ENCODE results near the gene RPL21. TPM values are rescaled to one million over a fixed set of nuclear protein-coding genes. Genes with fewer than 3 reads are reported as not detected.
"Not testable (repeated sequence)": the region's sequence is repeated elsewhere in the genome, so short reads cannot be mapped to it uniquely, and the experiment has no call there.

The RPL21 gene
- total RNA-seq, 6 experiments from 2014 or later, result 174 to 362 (median 317) TPM

- intact Hi-C loops (cut with DNase I), result loop anchor here in 1 of 2 donors (10.0 kb wide), 1 partner anchor 224 kb away; no protein-coding TSS in a partner anchor
- WGBS (ENCODE audit: insufficient coverage, low coverage, low lambda C conversion rate, missing lambda C conversion rate), result 89% methylated on average over 1 of the region's 1 CpG
- no peak overlapping the region for H3K4me3 ChIP-seq
- ATAC-seq, result no peak
- no peaks in the 10 kb centered on the region for H3K9me3 ChIP-seq
- H3K36me3 ChIP-seq, result no peaks in the 10 kb centered on the region
- no peaks in the 10 kb centered on the region for H3K4me1 ChIP-seq
- no peak overlapping the region for H3K27ac ChIP-seq
- H3K27me3 ChIP-seq, result no peaks in the 10 kb centered on the region
- DNase-seq, result no peak
- TF ChIP-seq POLR2A (IDR thresholded peaks at IDR 0.05) (no peak), CTCF (IDR thresholded peaks at IDR 0.05) (no peak)
Observed at GRCh38 chr13:27208514-27208913, 42.8 kb upstream of the RPL21 start.

DNA sequence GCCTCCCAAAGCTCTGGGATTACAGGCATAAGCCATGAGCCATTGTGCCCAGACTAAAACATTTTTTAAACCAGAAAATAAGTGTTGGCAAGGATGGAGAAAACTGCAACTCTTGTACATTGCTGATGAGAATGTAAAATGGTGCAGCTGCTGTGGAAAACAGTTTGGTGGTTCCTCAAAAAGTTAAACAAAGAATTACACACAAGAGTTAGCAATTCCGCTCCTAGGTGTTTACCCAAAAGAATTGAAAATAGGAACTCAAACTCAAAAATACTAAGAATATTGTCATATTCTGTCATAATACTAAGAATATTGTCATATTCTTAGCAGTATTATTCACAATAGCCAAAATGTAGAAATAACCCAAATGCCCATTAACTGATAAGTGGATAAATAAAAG lies 40.1 kb upstream of the RPL21 start:
- no peak for TF ChIP-seq POLR2A (IDR thresholded peaks at IDR 0.05)
- TF ChIP-seq CTCF (IDR thresholded peaks at IDR 0.05), result no peak
- 100% methylated on average over 1 of the region's 1 CpG for WGBS (ENCODE audit: insufficient coverage, low coverage, low lambda C conversion rate, missing lambda C conversion rate)
- Histone ChIP-seq H3K9me3 (no peaks in the 10 kb centered on the region), H3K27me3 (no peaks in the 10 kb centered on the region), H3K27ac (no peak overlapping the region), H3K4me3 (no peak overlapping the region), H3K36me3 (no peaks in the 10 kb centered on the region), H3K4me1 (no peaks in the 10 kb centered on the region)
- intact Hi-C loops (cut with DNase I), result no loop called here
- ATAC-seq (no peak), DNase-seq (no peak)

DNA sequence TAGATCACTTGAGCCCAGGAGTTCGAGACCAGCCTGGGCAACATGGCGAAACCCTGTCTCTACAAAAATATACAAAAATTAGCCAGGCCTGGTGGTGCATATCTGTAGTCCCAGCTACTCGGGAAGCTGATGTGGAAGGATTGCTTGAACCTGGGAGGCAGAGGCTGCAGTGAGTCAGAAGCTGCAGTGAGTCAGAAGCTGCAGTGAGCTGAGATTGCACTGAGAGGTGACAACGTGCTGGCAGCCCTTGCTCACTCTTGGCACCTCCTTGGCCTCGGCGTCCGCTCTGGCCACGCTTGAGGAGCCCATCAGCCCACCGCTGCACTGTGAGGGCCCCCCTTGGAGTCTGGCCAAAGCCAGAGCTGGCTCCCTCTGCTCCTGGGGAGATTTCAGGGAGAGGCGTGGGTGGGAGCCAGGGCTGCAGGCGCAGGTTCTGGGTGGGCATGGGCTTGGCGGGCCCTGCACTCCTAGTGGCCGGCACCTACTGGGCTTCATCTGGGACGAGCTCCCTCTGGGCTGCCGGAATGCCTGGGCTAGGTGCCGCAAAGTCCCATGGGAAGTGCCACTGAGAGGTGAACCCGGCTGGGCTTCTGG lies 39.5 kb upstream of the RPL21 start:
- ATAC-seq, result no peak
- H3K9me3 ChIP-seq, result no peaks in the 10 kb centered on the region

DNA sequence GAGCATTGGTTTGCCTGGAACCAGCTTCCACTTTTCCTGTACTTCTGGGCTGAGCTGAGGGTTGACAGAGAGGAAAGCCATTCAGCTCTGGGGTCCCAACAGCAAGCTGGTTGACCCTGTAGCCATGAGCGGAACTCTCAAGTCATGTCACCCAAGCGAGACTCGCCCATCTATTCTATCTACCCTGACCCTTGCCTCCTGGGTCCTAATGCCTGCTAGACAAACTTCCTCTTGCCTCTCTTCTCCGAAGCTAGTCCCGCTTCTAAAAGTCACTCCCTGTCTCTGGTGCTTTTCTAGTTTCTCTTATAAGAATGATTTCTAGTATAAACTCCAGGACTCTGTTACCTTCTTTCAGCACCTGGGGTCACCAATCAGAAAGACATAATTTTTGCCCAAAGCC lies 38.0 kb upstream of the RPL21 start:
- ATAC-seq; H3K27ac ChIP-seq; H3K9me3 ChIP-seq; DNase-seq; H3K4me3 ChIP-seq; H3K4me1 ChIP-seq; H3K27me3 ChIP-seq; intact Hi-C loops (cut with DNase I); H3K36me3 ChIP-seq: not testable (repeated sequence)
- 90% methylated on average over 2 of the region's 5 CpGs for WGBS (ENCODE audit: insufficient coverage, low coverage, low lambda C conversion rate, missing lambda C conversion rate)

More for the DNA sequence above, 39.5 kb upstream of the RPL21 start:
- DNase-seq, result no peak
- H3K27ac ChIP-seq, result no peak overlapping the region
- H3K36me3 ChIP-seq, result no peaks in the 10 kb centered on the region
- no peak for TF ChIP-seq POLR2A (IDR thresholded peaks at IDR 0.05)
- TF ChIP-seq CTCF (IDR thresholded peaks at IDR 0.05), result no peak
- no peaks in the 10 kb centered on the region for H3K27me3 ChIP-seq
- no peak overlapping the region for H3K4me3 ChIP-seq
- intact Hi-C loops (cut with DNase I), result no loop called here
- 93% methylated on average over 2 of the region's 17 CpGs for WGBS (ENCODE audit: insufficient coverage, low coverage, low lambda C conversion rate, missing lambda C conversion rate)
- H3K4me1 ChIP-seq, result no peaks in the 10 kb centered on the region

- intact Hi-C loops (cut with DNase I); H3K27ac ChIP-seq; H3K4me1 ChIP-seq; H3K27me3 ChIP-seq; DNase-seq; H3K9me3 ChIP-seq; ATAC-seq; H3K36me3 ChIP-seq; H3K4me3 ChIP-seq: not testable (repeated sequence)
- 54% methylated on average over 2 of the region's 2 CpGs for WGBS (ENCODE audit: insufficient coverage, low coverage, low lambda C conversion rate, missing lambda C conversion rate)
Observed at GRCh38 chr13:27217791-27218190, 33.6 kb upstream of the RPL21 start.

- H3K9me3 ChIP-seq; DNase-seq; intact Hi-C loops (cut with DNase I); H3K4me3 ChIP-seq; ATAC-seq; H3K27me3 ChIP-seq; H3K36me3 ChIP-seq; H3K27ac ChIP-seq; H3K4me1 ChIP-seq: not testable (repeated sequence)
- 70% methylated on average over 1 of the region's 1 CpG for WGBS (ENCODE audit: insufficient coverage, low coverage, low lambda C conversion rate, missing lambda C conversion rate)
Observed at GRCh38 chr13:27218861-27219260, 32.5 kb upstream of the RPL21 start.

All from right lobe of liver (tissue), 6 donors.